GM03348 (cell line): Measurements from ENCODE around the gene PLEKHG5.
A peak's percentile ranks its signal among the peaks of the same experiment; 100 is the strongest.

Experiments used
- DNase-seq: peaks from one replicate; pipeline ENCODE4 v3.0.0; 2012; ENCODE audit warnings: low spot score

The PLEKHG5 gene

DNA sequence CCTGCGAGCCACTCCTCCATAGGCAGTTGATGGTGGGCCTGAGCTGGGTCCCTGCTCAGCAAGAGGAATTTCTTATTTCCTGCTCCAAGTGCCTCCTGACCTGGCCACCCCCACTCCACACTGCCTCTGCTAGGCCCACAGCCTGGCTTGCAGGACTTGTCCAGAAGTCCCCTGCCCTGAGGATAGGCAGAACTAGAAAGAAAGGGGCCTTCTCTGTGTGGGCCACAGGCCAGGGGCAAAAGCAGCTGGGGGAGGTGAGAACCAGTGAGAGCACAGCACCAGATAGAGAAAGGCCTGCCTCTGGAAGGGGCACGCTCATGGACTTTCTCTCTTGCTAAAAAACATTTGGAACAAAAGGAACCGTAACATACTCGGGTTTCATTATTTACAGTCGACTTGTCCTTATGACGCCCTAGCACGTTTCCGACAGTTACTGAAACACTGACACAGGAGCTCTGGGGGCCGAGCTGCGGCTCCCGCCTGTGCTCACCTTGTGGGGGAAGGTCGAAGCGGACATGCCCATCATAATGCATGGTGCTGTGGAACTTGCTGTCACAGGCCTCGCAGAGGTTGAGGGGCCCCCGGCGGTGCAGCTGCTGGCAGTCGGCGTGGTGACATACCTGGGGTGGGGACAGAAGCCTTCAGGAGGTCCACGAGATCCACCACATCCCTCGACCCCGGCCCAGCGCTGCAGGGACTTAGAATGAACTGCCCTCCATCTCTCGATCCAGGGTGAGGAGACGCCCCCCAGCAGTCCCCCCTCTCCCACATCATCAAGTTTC, 14.2 kb downstream of the PLEKHG5 start:
- no peak for DNase-seq

GRCh38 chr1:6476483-6476882, 15.0 kb downstream of the PLEKHG5 start:
- no peak for DNase-seq

- DNase-seq, result peak; percentile 86
Measured at GRCh38 chr1:6475381-6476133, 15.9 kb downstream of the PLEKHG5 start.

GRCh38 chr1:6474815-6475282, 16.6 kb downstream of the PLEKHG5 start:
- no peak for DNase-seq

GRCh38 chr1:6473974-6474814, 17.3 kb downstream of the PLEKHG5 start:
- no peak for DNase-seq

DNA sequence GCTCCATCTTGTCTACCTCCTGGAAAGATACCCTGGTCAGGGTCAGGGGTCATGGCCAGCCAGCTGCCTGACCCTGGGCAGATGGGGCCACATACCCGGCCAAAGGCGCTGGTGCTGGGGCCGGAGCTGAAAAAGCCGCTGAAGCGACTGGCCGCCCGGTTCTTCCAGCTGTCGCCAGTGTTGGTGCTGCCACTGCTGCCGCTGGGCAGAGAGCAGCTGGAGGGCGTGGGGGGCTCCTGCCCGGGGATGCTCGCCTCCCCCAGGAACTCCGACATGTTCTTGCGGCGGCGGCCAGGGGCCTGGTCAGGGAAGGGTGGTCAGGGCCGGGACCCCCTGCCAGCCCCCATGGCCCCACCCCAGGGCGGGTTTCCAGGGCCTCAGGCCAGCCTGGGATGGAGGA, 18.3 kb downstream of the PLEKHG5 start:
- no peak for DNase-seq

DNA sequence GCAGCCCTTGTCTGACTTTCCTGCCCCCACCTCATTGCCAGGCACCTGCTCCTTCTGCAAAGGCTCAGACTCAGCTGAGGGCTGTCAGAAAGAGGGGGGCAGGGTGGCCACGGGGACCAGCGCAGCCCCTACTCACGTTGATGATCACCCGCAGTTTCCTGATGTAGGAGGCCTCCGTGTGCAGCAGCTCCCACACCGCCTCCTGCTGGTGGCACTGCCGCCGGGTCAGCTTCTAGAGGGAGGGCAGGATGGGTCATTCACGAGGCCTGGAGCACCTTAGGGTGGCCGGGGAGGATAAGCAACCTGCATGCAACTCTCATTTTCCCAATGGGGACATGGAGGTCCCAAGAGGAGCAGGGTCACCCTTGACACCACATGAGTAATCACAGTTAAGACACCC, 19.1 kb downstream of the PLEKHG5 start:
- no peak for DNase-seq

GRCh38 chr1:6471970-6472368, 19.5 kb downstream of the PLEKHG5 start:
- DNase-seq, result no peak

GRCh38 chr1:6471086-6471969, 20.1 kb downstream of the PLEKHG5 start:
- no peak for DNase-seq

GRCh38 chr1:6470132-6471085, 21.1 kb downstream of the PLEKHG5 start:
- DNase-seq, result no peak

GRCh38 chr1:6468729-6469461, 22.6 kb downstream of the PLEKHG5 start:
- DNase-seq, result no peak

DNA sequence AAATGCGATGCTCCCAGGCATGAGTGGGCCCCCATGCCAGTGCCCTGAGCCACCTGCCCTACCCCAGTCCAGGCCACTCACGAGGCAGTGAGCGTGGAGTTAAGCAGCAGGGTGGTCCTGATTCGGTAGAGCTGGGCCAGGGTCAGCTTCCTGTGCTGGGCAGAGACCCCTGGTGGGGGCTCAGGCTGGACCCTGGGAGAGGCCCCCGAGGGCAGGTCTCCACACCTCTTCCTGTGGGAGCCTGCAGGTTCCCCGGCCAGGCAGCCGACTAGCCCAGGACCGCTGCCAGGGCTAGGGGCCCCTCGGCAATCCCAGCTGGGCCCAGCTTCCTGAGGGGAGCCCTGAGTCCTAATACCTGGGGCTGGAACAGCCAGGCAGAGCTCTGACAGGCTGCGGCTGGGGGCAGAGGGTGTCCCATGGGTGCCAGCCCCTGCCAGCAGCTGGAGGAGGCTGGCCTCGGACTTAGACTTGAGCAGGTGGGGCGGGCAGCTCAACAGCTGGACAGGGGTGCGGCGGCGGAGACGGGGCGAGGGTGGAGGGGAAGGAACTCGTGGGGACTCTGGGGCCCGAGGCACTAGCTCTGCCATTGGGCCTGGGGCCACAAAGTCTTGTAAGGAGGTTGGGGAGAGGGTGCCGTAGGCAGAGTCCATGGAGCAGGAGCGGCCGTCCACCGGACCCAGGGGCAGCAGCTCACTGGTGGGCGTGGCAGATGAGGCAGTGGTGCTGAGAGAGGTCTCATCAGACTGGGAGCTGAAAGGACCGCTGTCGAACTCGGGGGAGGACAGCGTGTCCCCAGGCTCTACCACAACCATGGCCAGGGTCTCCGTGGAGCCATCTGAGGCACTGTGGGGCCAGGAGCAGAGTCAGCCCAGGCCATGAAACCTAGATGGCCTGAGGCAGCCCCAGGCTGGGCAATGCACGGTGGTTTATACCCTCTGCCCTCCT, 23.5 kb downstream of the PLEKHG5 start:
- no peak for DNase-seq

- no peak for DNase-seq
Measured at GRCh38 chr1:6467224-6467623, 24.2 kb downstream of the PLEKHG5 start.

DNA sequence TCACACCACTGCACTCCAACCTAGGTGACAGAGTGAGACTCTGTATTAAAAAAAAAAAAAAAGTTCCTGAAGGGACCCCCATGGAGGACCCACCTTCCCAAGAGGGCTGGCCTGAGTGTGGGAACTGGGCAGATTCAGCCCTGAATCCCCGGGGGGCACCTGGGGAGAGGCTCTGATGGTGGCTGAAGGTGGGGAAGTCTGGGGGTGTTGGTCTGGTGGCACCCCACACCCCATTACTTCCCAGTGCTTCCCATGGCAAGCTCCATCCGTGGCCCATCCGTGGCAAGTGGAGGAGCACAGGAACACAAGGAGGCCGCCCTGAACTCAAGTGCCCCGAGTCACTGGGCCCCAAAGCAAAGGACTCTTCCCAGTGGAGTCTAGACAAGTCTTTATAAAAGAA, 24.7 kb downstream of the PLEKHG5 start:
- no peak for DNase-seq

- DNase-seq, result no peak
Measured at GRCh38 chr1:6466023-6466422, 25.4 kb downstream of the PLEKHG5 start, which contains the start of gene TNFRSF25. Gene TNFRSF25, minus strand, starts transcription at chr1:6466173. Its CDS starts 66 bp downstream, at chr1:6466107.

- DNase-seq, result no peak
Measured at GRCh38 chr1:6465461-6466005, 25.9 kb downstream of the PLEKHG5 start.

- no peak for DNase-seq
Measured at GRCh38 chr1:6464915-6465314, 26.6 kb downstream of the PLEKHG5 start.

GRCh38 chr1:6464514-6464836, 27.0 kb downstream of the PLEKHG5 start:
- DNase-seq, result no peak
